ENCODE data around the gene BCL2L1.
A peak's percentile ranks its signal among the peaks of the same experiment; 100 is the strongest.

Gene BCL2L1

DNA sequence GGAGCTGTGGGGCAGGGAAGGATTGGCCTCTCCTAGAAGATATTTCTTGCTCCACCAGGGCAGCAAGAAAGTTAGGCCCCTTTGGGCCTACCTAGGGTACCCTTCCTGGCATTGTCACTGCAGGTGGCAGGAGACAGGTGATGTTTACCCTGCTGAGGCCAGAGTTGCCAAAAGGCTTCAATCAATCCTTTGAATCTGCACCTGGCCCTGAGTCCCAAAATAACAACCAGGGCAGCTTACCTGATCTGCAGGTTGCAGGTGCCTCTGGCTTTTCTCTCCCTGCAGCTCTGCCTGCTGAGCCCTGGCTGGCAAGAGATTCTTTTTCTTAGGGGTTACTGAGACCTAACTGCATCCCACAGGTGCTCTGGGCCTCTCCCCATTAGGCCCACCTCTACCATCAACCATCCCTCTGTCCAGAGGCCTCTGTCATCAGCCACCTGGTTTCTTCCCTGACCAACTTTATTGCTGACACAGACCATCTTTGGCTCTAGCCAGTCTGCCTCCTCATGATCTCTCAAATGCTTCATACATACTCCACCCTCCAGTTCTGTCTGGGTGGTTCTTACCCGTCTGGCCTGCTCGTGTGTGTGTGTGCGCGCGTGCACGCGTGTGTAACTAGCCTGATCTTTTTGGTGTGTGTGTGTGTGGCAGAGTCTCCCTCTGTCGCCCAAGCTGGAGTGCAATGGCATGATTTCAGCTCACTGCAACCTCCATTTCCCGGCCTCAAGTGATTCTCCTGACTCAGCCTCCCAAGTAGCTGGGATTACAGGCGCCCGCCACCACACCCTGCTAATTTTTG is 13.7 kb downstream of the BCL2L1 start:
- no peak for DNase-seq

GRCh38 chr20:31707994-31708735 is 14.5 kb downstream of the BCL2L1 start:
- DNase-seq: peak; percentile 66

- no peak for DNase-seq
Observed at GRCh38 chr20:31707258-31707615, 15.4 kb downstream of the BCL2L1 start.

DNA sequence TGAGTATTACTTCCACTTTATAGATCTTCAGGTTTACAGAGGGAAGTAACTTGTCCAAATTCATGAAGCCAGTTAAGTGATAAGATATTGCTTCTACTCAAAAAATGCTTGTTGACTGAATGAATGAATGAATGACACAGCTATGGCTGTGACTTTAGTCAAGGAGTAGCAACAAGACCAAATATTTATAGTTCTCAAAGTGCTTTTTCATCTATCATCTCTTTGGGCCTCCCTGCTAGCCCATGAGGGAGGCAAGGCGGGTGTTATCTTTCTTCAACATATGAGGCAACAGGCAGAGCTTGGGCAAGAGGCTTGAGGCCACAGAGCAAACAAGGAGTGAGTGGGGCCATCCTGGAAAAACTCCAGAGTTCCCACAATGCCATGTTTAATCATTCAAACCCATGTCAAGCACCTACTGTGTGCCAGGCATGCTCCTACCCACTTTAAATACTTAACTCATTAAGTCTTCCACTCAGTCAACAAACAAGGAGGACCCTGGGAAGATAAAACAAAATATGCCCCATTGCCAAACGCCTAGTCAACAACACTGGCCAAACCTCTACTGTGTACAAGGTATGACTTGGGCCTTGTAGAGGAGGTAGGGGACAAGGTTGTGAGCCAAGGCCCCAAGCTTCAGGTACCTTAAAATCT is 15.9 kb downstream of the BCL2L1 start:
- peak; percentile 96 for DNase-seq

- DNase-seq: peak; percentile 41
Observed at GRCh38 chr20:31705598-31706597, 16.8 kb downstream of the BCL2L1 start.

- peak; percentile 1 for DNase-seq
Observed at GRCh38 chr20:31705191-31705590, 17.5 kb downstream of the BCL2L1 start.

GRCh38 chr20:31704225-31705119 is 18.2 kb downstream of the BCL2L1 start:
- DNase-seq: no peak

DNA sequence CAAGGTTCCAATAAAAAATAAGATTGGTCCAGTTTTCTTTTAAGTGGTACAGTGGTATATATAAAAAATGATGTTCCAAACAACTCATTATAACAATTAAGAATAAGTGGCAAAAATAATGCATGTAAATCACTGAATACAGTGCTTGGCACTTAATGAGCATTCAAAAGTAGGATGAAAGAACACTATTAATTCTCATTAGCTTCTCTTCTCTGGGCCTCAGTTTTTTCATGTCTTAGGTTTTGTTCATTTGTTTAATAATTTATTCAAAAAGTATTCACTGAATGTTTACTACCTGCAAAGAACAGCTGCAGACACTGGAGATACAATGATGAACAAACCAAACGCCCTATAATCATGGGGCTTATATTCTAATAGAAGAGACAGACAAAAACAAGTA is 21.1 kb downstream of the BCL2L1 start:
- no peak for DNase-seq

- no peak for DNase-seq
Observed at GRCh38 chr20:31700747-31701146, 21.9 kb downstream of the BCL2L1 start.

DNA sequence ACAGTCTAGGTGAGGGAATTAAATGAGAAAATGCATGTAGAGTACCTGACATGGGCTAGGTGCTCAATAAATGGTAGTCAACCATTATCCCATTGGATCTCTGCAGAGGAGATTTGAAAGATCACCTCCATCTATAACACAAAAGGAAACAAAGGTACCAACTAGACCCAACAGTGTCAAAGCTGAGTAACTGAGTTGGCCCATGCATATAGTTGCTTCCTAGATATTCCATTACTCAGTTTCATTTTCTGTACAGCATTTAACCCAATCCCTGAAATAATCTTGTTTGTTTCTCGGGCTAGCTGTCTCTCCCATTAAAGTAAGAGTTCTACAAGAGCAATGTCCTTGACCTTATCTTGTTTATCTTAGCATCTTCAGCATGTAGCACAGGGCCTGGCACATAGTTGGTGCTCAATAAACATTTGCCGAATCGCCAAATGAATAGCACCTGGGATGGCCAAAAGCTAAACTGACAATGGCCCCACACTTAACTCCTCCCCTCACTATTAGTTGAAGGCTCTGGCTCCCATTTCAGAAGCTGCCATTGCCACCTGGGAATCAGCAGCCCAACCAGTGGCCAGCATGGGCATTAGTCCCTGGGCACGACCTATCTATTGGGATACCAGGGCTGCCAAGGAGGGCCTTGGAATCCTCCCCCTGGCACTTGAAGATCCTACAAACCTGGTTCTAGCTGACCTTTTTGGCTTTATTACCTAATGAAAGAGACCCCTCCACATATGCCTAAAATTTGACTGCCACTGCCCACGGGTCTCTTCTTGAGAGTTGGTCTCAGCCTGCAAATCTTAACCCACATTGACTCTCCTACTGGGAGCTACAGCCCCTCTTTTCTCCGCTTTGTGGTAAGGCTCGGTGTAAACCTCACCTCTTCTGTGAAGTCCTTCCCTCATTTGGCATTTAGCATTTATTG is 22.6 kb downstream of the BCL2L1 start:
- DNase-seq: no peak

DNA sequence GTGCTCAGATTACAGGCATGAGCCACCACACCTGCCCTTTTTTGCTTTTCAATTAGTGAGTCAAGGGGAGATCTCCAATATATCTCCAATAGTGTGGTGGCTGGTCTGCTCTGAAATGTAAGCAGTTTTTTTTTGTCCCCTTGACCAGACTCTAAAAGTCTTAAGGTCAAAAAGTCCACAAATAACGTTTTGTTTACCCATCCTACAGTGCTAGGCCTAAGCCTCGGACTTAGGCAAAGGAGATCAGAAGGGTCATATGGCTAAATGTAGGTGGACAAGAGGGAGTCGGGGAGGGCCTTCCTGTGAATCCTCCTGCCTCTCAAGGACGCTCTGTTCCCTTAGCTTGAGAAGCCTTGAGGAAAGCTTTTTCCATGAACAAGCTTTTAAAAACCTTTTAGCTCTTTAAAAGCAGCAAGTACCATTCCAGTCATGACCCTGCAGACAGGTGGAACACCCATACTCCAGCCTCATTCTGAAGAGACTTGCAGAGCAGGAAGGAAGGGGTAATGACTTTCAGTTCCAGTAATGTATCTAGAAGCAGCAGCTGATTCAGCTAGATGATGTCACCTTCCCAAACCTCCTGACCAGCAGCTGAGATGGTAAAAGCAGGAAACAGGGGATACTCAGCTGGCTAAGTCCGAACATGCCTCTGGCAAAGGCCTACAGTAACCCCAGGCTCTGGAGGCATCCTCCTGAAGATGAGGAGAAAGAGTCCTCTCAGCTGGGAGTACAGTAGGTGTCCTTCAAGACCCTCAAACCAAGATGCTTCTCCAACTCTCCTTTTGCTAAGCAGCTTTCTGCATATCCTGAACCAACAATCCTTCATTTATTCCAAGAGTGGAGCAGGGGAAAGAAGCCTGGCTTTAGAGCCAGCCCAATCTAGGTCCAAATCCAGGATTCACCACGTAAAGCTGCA is 23.6 kb downstream of the BCL2L1 start:
- DNase-seq: peak; percentile 39

DNA sequence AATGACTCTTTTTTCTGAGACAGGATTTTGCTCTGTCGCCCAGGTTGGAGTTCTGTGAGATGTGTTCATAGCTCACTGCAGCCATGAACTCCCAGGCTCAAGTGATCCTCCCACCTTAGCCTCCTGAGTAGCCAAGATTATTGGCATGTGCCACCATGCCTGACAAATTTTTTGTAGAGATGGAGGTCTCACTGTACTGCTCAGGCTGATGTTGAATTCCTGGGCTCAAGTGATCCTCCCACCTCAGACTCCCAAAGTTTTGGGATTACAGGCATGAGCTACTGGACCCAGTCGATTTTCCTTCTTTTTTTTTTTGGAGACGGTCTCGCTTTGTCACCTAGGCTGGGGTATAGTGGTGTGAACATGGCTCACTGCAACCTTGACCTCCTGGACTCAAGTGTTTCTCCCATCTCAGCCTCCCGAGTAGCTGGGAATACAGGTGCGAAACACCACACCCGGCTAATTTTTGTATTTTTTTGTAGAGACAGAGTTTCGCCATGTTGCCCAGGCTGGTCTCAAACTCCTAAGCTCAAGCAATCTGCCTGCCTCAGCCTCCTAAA is 24.3 kb downstream of the BCL2L1 start:
- no peak for DNase-seq

- no peak for DNase-seq
Observed at GRCh38 chr20:31695849-31696804, 26.5 kb downstream of the BCL2L1 start.

DNA sequence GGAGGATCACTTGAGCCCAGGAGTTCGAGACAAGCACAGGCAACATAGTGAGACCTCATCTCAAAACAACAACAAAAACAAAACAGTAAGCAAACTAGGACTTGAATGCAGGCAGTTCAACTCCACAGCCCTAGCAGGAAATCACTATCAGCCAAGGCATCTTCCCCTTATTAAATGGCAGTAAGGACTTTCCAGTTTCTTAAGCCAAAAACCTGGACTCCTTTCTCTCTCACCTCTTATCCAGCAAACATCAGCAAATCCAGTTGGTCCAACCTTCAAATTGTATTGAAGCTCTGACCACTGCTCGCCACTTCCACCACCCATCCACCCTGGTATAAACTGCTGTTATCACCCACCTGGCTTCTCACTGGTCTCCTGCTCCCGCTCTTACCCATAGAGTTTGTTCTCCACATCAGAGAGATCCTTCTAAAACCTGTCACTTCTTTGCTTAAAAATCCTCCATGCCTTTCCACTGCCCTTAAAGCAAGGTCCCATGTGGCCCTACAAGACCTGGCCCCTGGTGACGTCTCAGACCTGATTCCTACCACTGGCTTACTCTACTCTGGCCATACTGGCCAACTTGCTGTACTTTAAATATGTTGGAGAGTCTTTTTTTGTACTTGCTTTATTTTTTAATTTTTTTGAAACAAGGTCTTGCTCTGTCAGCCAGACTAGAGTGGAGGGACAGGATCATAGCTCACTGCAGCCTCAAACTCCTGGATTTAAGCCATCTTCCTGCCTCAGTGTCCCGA is 27.6 kb downstream of the BCL2L1 start:
- no peak for DNase-seq

GRCh38 chr20:31693987-31694661 is 28.5 kb downstream of the BCL2L1 start:
- DNase-seq: peak; percentile 59

GRCh38 chr20:31693402-31693801 is 29.3 kb downstream of the BCL2L1 start:
- DNase-seq: no peak

Data from hematopoietic multipotent progenitor cell treated with erythropoietin and hydrocortisone succinate and interleukin-3 and kit ligand, for 8 days (in vitro differentiated cells).